ENCODE data around the gene CDKN2B-AS1.

The CDKN2B-AS1 gene

GRCh38 chr9:22035591-22036011, 41.0 kb downstream of the CDKN2B-AS1 start:
- no peaks in the 10 kb centered on the region for H3K79me2 ChIP-seq (ENCODE audit: control insufficient read depth, insufficient read depth, low read length, unreplicated experiment)
- H3K27ac ChIP-seq (ENCODE audit: low read depth, low read length): no peak overlapping the region
- peaks cover 32% of the 10 kb centered on the region for H3K4me1 ChIP-seq (ENCODE audit: control insufficient read depth, insufficient read depth, low read length, unreplicated experiment)
- no peak overlapping the region for H2AFZ ChIP-seq (ENCODE audit: low read length, unreplicated experiment)
- H3K27me3 ChIP-seq (ENCODE audit: insufficient read depth, low read length): no peaks in the 10 kb centered on the region
- no peaks in the 10 kb centered on the region for H3K36me3 ChIP-seq (ENCODE audit: insufficient read depth, low read length)
- H3K4me3 ChIP-seq (ENCODE audit: low read depth, low read length): no peak overlapping the region

GRCh38 chr9:22036866-22037626, 42.5 kb downstream of the CDKN2B-AS1 start:
- H3K4me3 ChIP-seq (ENCODE audit: low read depth, low read length): no peak overlapping the region
- H3K36me3 ChIP-seq (ENCODE audit: insufficient read depth, low read length): no peaks in the 10 kb centered on the region
- no peaks in the 10 kb centered on the region for H3K27me3 ChIP-seq (ENCODE audit: insufficient read depth, low read length)
- H2AFZ ChIP-seq (ENCODE audit: low read length, unreplicated experiment): no peak overlapping the region
- peaks cover 46% of the 10 kb centered on the region for H3K4me1 ChIP-seq (ENCODE audit: control insufficient read depth, insufficient read depth, low read length, unreplicated experiment)
- H3K27ac ChIP-seq (ENCODE audit: low read depth, low read length): peak overlapping the region; percentile 52
- no peaks in the 10 kb centered on the region for H3K79me2 ChIP-seq (ENCODE audit: control insufficient read depth, insufficient read depth, low read length, unreplicated experiment)

GRCh38 chr9:22037954-22038690, 43.5 kb downstream of the CDKN2B-AS1 start:
- no peak overlapping the region for H2AFZ ChIP-seq (ENCODE audit: low read length, unreplicated experiment)

GRCh38 chr9:22039258-22039657, 44.7 kb downstream of the CDKN2B-AS1 start:
- H3K27me3 ChIP-seq (ENCODE audit: insufficient read depth, low read length): no peaks in the 10 kb centered on the region
- no peaks in the 10 kb centered on the region for H3K79me2 ChIP-seq (ENCODE audit: control insufficient read depth, insufficient read depth, low read length, unreplicated experiment)
- no peak overlapping the region for H3K27ac ChIP-seq (ENCODE audit: low read depth, low read length)
- peaks cover 56% of the 10 kb centered on the region for H3K4me1 ChIP-seq (ENCODE audit: control insufficient read depth, insufficient read depth, low read length, unreplicated experiment)
- no peak overlapping the region for H2AFZ ChIP-seq (ENCODE audit: low read length, unreplicated experiment)
- no peaks in the 10 kb centered on the region for H3K36me3 ChIP-seq (ENCODE audit: insufficient read depth, low read length)
- no peak overlapping the region for H3K4me3 ChIP-seq (ENCODE audit: low read depth, low read length)

More at GRCh38 chr9:22037954-22038690, 43.5 kb downstream of the CDKN2B-AS1 start:
- H3K79me2 ChIP-seq (ENCODE audit: control insufficient read depth, insufficient read depth, low read length, unreplicated experiment): no peaks in the 10 kb centered on the region
- H3K4me3 ChIP-seq (ENCODE audit: low read depth, low read length): no peak overlapping the region
- H3K4me1 ChIP-seq (ENCODE audit: control insufficient read depth, insufficient read depth, low read length, unreplicated experiment): peaks cover 50% of the 10 kb centered on the region
- H3K27ac ChIP-seq (ENCODE audit: low read depth, low read length): peak overlapping the region; percentile 52
- H3K36me3 ChIP-seq (ENCODE audit: insufficient read depth, low read length): no peaks in the 10 kb centered on the region
- no peaks in the 10 kb centered on the region for H3K27me3 ChIP-seq (ENCODE audit: insufficient read depth, low read length)

- Histone ChIP-seq H3K4me1 (ENCODE audit: control insufficient read depth, insufficient read depth, low read length, unreplicated experiment) (peaks cover 64% of the 10 kb centered on the region), H3K27ac (ENCODE audit: low read depth, low read length) (peak overlapping the region; percentile 64), H2AFZ (ENCODE audit: low read length, unreplicated experiment) (no peak overlapping the region)
These were observed 46.2 kb downstream of the CDKN2B-AS1 start for GRCh38 chr9:22040760-22041159.

GRCh38 chr9:22041344-22041743, 46.8 kb downstream of the CDKN2B-AS1 start:
- Histone ChIP-seq H3K27ac (ENCODE audit: low read depth, low read length) (peak overlapping the region; percentile 64), H3K4me1 (ENCODE audit: control insufficient read depth, insufficient read depth, low read length, unreplicated experiment) (peaks cover 64% of the 10 kb centered on the region)

More at GRCh38 chr9:22040760-22041159, 46.2 kb downstream of the CDKN2B-AS1 start:
- no peaks in the 10 kb centered on the region for H3K27me3 ChIP-seq (ENCODE audit: insufficient read depth, low read length)
- H3K79me2 ChIP-seq (ENCODE audit: control insufficient read depth, insufficient read depth, low read length, unreplicated experiment): no peaks in the 10 kb centered on the region
- H3K36me3 ChIP-seq (ENCODE audit: insufficient read depth, low read length): no peaks in the 10 kb centered on the region
- no peak overlapping the region for H3K4me3 ChIP-seq (ENCODE audit: low read depth, low read length)

GRCh38 chr9:22041775-22042174, 47.2 kb downstream of the CDKN2B-AS1 start:
- Histone ChIP-seq H3K27ac (ENCODE audit: low read depth, low read length) (peak overlapping the region; percentile 64), H3K4me1 (ENCODE audit: control insufficient read depth, insufficient read depth, low read length, unreplicated experiment) (peaks cover 61% of the 10 kb centered on the region), H2AFZ (ENCODE audit: low read length, unreplicated experiment) (no peak overlapping the region), H3K79me2 (ENCODE audit: control insufficient read depth, insufficient read depth, low read length, unreplicated experiment) (no peaks in the 10 kb centered on the region), H3K36me3 (ENCODE audit: insufficient read depth, low read length) (no peaks in the 10 kb centered on the region), H3K4me3 (ENCODE audit: low read depth, low read length) (no peak overlapping the region), H3K27me3 (ENCODE audit: insufficient read depth, low read length) (no peaks in the 10 kb centered on the region)

More at GRCh38 chr9:22041344-22041743, 46.8 kb downstream of the CDKN2B-AS1 start:
- H3K36me3 ChIP-seq (ENCODE audit: insufficient read depth, low read length): no peaks in the 10 kb centered on the region
- H2AFZ ChIP-seq (ENCODE audit: low read length, unreplicated experiment): no peak overlapping the region
- no peak overlapping the region for H3K4me3 ChIP-seq (ENCODE audit: low read depth, low read length)
- no peaks in the 10 kb centered on the region for H3K79me2 ChIP-seq (ENCODE audit: control insufficient read depth, insufficient read depth, low read length, unreplicated experiment)
- no peaks in the 10 kb centered on the region for H3K27me3 ChIP-seq (ENCODE audit: insufficient read depth, low read length)

GRCh38 chr9:22043928-22044327, 49.3 kb downstream of the CDKN2B-AS1 start:
- no peak overlapping the region for H2AFZ ChIP-seq (ENCODE audit: low read length, unreplicated experiment)
- no peaks in the 10 kb centered on the region for H3K79me2 ChIP-seq (ENCODE audit: control insufficient read depth, insufficient read depth, low read length, unreplicated experiment)
- peak overlapping the region; percentile 29; the same call in 1 of the 2 replicates for H3K27ac ChIP-seq (ENCODE audit: low read depth, low read length)
- no peak overlapping the region for H3K4me3 ChIP-seq (ENCODE audit: low read depth, low read length)
- no peaks in the 10 kb centered on the region for H3K27me3 ChIP-seq (ENCODE audit: insufficient read depth, low read length)
- no peaks in the 10 kb centered on the region for H3K36me3 ChIP-seq (ENCODE audit: insufficient read depth, low read length)
- H3K4me1 ChIP-seq (ENCODE audit: control insufficient read depth, insufficient read depth, low read length, unreplicated experiment): peaks cover 43% of the 10 kb centered on the region

- no peaks in the 10 kb centered on the region for H3K27me3 ChIP-seq (ENCODE audit: insufficient read depth, low read length)
- H3K4me3 ChIP-seq (ENCODE audit: low read depth, low read length): no peak overlapping the region
- peaks cover 50% of the 10 kb centered on the region for H3K4me1 ChIP-seq (ENCODE audit: control insufficient read depth, insufficient read depth, low read length, unreplicated experiment)
- H3K36me3 ChIP-seq (ENCODE audit: insufficient read depth, low read length): no peaks in the 10 kb centered on the region
- H2AFZ ChIP-seq (ENCODE audit: low read length, unreplicated experiment): no peak overlapping the region
- no peaks in the 10 kb centered on the region for H3K79me2 ChIP-seq (ENCODE audit: control insufficient read depth, insufficient read depth, low read length, unreplicated experiment)
- H3K27ac ChIP-seq (ENCODE audit: low read depth, low read length): peak overlapping the region; percentile 35
These were observed 50.0 kb downstream of the CDKN2B-AS1 start for GRCh38 chr9:22044583-22044982.

GRCh38 chr9:22045423-22045822, 50.8 kb downstream of the CDKN2B-AS1 start:
- H3K79me2 ChIP-seq (ENCODE audit: control insufficient read depth, insufficient read depth, low read length, unreplicated experiment): no peaks in the 10 kb centered on the region
- H3K36me3 ChIP-seq (ENCODE audit: insufficient read depth, low read length): no peaks in the 10 kb centered on the region
- H3K27ac ChIP-seq (ENCODE audit: low read depth, low read length): no peak overlapping the region
- H3K4me3 ChIP-seq (ENCODE audit: low read depth, low read length): no peak overlapping the region
- no peak overlapping the region for H2AFZ ChIP-seq (ENCODE audit: low read length, unreplicated experiment)
- peaks cover 53% of the 10 kb centered on the region for H3K4me1 ChIP-seq (ENCODE audit: control insufficient read depth, insufficient read depth, low read length, unreplicated experiment)
- no peaks in the 10 kb centered on the region for H3K27me3 ChIP-seq (ENCODE audit: insufficient read depth, low read length)
